Skeletal muscle cell (primary cell): ENCODE measurements around the gene VASN.

ENCODE experiments used
- DNase-seq: peaks from one replicate; pipeline ENCODE4 v3.0.0-alpha.2; 2010; ENCODE audit warnings: low read depth
- H3K4me3 ChIP-seq: 2 replicates; pipeline ENCODE4 v1.5.1; 2011; ENCODE audit warnings: low read depth, mild to moderate bottlenecking, control low read depth, low read length, moderate library complexity

The VASN gene

GRCh38 chr16:4367393-4367856 lies 4.2 kb upstream of the VASN start:
- no peak overlapping the region for H3K4me3 ChIP-seq
- DNase-seq: no peak

GRCh38 chr16:4369007-4369733 lies 2.5 kb upstream of the VASN start:
- H3K4me3 ChIP-seq: no peak overlapping the region
- no peak for DNase-seq

- no peak for DNase-seq
- no peak overlapping the region for H3K4me3 ChIP-seq
Observed at GRCh38 chr16:4370151-4370550, 1.5 kb upstream of the VASN start.

GRCh38 chr16:4370570-4371356 lies 885 bp upstream of the VASN start:
- H3K4me3 ChIP-seq: no peak overlapping the region
- DNase-seq: peak; percentile 43

GRCh38 chr16:4372001-4372577 lies 441 bp downstream of the VASN start:
- peak overlapping the region; percentile 79 for H3K4me3 ChIP-seq
- DNase-seq: no peak

GRCh38 chr16:4372578-4373355 lies 1.1 kb downstream of the VASN start:
- H3K4me3 ChIP-seq: peak overlapping the region; percentile 79
- no peak for DNase-seq

GRCh38 chr16:4373356-4373908 lies 1.8 kb downstream of the VASN start:
- no peak for DNase-seq
- peak overlapping the region; percentile 79 for H3K4me3 ChIP-seq

GRCh38 chr16:4373909-4374742 lies 2.5 kb downstream of the VASN start:
- peak; percentile 93 for DNase-seq
- peak overlapping the region; percentile 79 for H3K4me3 ChIP-seq

- H3K4me3 ChIP-seq: no peak overlapping the region
Observed at GRCh38 chr16:4375717-4376116, 4.1 kb downstream of the VASN start.

GRCh38 chr16:4376126-4376892 lies 4.7 kb downstream of the VASN start:
- no peak overlapping the region for H3K4me3 ChIP-seq
- peak; percentile 61 for DNase-seq

More at GRCh38 chr16:4375717-4376116, 4.1 kb downstream of the VASN start:
- DNase-seq: no peak

- no peak for DNase-seq
- H3K4me3 ChIP-seq: no peak overlapping the region
Observed at GRCh38 chr16:4376893-4377572, 5.4 kb downstream of the VASN start.

GRCh38 chr16:4377573-4378154 lies 6.0 kb downstream of the VASN start:
- DNase-seq: no peak
- H3K4me3 ChIP-seq: no peak overlapping the region

- H3K4me3 ChIP-seq: no peak overlapping the region
- no peak for DNase-seq
Observed at GRCh38 chr16:4378161-4378666, 6.6 kb downstream of the VASN start.

GRCh38 chr16:4378999-4379690 lies 7.5 kb downstream of the VASN start:
- no peak for DNase-seq
- no peak overlapping the region for H3K4me3 ChIP-seq

GRCh38 chr16:4380119-4381063 lies 8.7 kb downstream of the VASN start:
- no peak for DNase-seq
- H3K4me3 ChIP-seq: no peak overlapping the region
